Endothelial cell of umbilical vein (primary cell): ENCODE data around the gene NRSN1. TPM values are rescaled to one million over a fixed set of nuclear protein-coding genes. Genes with fewer than 3 reads are reported as not detected.

ENCODE experiments used
- BruUV-seq: library from RNA; stranded (reverse); fragments of 400-500 nt; replicated peaks from 2 replicates; lab custom pipeline; 2021; lab: Mats Ljungman, UMichigan
- CTCF ChIA-PET: fragments of 300-600, 350-600 bp; sonication (Branson Sonifier 250); formaldehyde crosslinking; loops from one replicate; lab custom pipeline; 2021; ENCODE audit warnings: antibody characterized with exemption, inconsistent platforms; lab: Charles Lee
- POLR2A ChIA-PET: fragments of 300-600, 350-600 bp; sonication (Branson Sonifier 250); formaldehyde crosslinking; loops from one replicate; lab custom pipeline; 2021; ENCODE audit warnings: antibody characterized with exemption, inconsistent platforms; lab: Charles Lee
- DNase-seq: peaks from one replicate; pipeline ENCODE4 v3.0.0-alpha.2; 2011; ENCODE audit warnings: low read depth, low spot score
- FAIRE-seq: peaks from 2 replicates; lab custom pipeline; 2011; peaks lifted over from hg19 to GRCh38; lab: Jason Lieb, UNC
- H2AFZ ChIP-seq: 2 replicates; pipeline ENCODE4 v1.6.0; 2012; ENCODE audit warnings: low read depth, low read length, control low read depth, inconsistent platforms
- H3K27ac ChIP-seq: 2 replicates; pipeline ENCODE4 v1.5.1; 2011; ENCODE audit warnings: low read depth, mild to moderate bottlenecking, control low read depth, low read length, moderate library complexity; ENCODE audit not compliant: insufficient read depth
- H3K27me3 ChIP-seq, 2 experiments: 2 replicates each; pipeline versions ENCODE4 v1.6.0 to v1.6.1; 2011; ENCODE audit warnings: low read length in 2 of 2, mixed read lengths in 1 of 2; ENCODE audit not compliant: control insufficient read depth in 2 of 2, insufficient read depth in 2 of 2
- H3K36me3 ChIP-seq, 2 experiments: 2 replicates in 1 of 2; 3 replicates in 1 of 2; pipeline ENCODE4 v1.5.1; 2011; ENCODE audit warnings: low read length in 2 of 2, mild to moderate bottlenecking in 1 of 2, moderate library complexity in 1 of 2; ENCODE audit not compliant: control insufficient read depth in 2 of 2, insufficient read depth in 2 of 2; ENCODE audit errors: extremely low read depth in 1 of 2
- H3K4me1 ChIP-seq: 3 replicates; pipeline ENCODE4 v1.5.1; 2011; ENCODE audit warnings: mild to moderate bottlenecking, low read length; ENCODE audit not compliant: control insufficient read depth, insufficient read depth; ENCODE audit errors: extremely low read depth
- H3K4me2 ChIP-seq: 2 replicates; pipeline ENCODE4 v1.6.1; 2011; ENCODE audit warnings: low read length, control low read depth, mixed read lengths; ENCODE audit not compliant: insufficient read depth
- H3K4me3 ChIP-seq, 3 experiments: fragments of 200-600 bp in 1 of 3; sonication (generic), shearing (Covaris generic) in 1 of 3; replicated peaks in 1 of 3; 2 replicates each; pipeline ENCODE4 v1.5.1; 2011 to 2016; ENCODE audit warnings: control low read depth in 3 of 3, low read length in 3 of 3, mild to moderate bottlenecking in 2 of 3, inconsistent platforms in 1 of 3, low read depth in 1 of 3, moderate library complexity in 1 of 3; ENCODE audit not compliant: insufficient read depth in 1 of 3
- H3K79me2 ChIP-seq: 2 replicates; pipeline ENCODE4 v1.6.0; 2012; ENCODE audit warnings: low read length, inconsistent platforms; ENCODE audit not compliant: control insufficient read depth, insufficient read depth
- H3K9ac ChIP-seq: replicated peaks from 2 replicates; pipeline ENCODE3; 2011; ENCODE audit warnings: low read length, control low read depth; ENCODE audit not compliant: insufficient read depth; ENCODE audit errors: extremely low read depth
- H3K9me1 ChIP-seq: replicated peaks from 3 replicates; pipeline ENCODE4 v1.6.0; 2011; ENCODE audit warnings: mild to moderate bottlenecking, low read length; ENCODE audit not compliant: control insufficient read depth, insufficient read depth; ENCODE audit errors: extremely low read depth
- H3K9me3 ChIP-seq: replicated peaks from 2 replicates; pipeline ENCODE4 v1.5.1; 2012; ENCODE audit warnings: low read length, inconsistent platforms; ENCODE audit not compliant: control insufficient read depth, insufficient read depth
- H4K20me1 ChIP-seq: replicated peaks from 2 replicates; pipeline ENCODE3; 2011; ENCODE audit warnings: mild to moderate bottlenecking, low read length; ENCODE audit not compliant: control insufficient read depth, insufficient read depth; ENCODE audit errors: extremely low read depth
- CTCF ChIP-seq, 2 donors: IDR thresholded peaks; 1 replicate in 1 of 2; 2 replicates in 1 of 2; pipeline ENCODE4 v1.5.1; 2011; ENCODE audit warnings: low read length in 2 of 2, mild to moderate bottlenecking in 2 of 2, moderate library complexity in 2 of 2, control low read depth in 1 of 2, inconsistent platforms in 1 of 2, low read depth in 1 of 2; ENCODE audit not compliant: insufficient read depth in 1 of 2; ENCODE audit errors: extremely low read depth in 1 of 2
- EZH2 ChIP-seq: IDR thresholded peaks from 2 replicates; pipeline ENCODE4 v1.6.1; 2012; ENCODE audit warnings: borderline replicate concordance, low read depth, mild to moderate bottlenecking, moderate library complexity, low read length, inconsistent platforms; ENCODE audit not compliant: severe bottlenecking
- FOS ChIP-seq: IDR thresholded peaks from 2 replicates; pipeline ENCODE4 v1.6.1; 2011; ENCODE audit warnings: mild to moderate bottlenecking, low read length, moderate library complexity, borderline replicate concordance; ENCODE audit not compliant: insufficient read depth
- JUN ChIP-seq: IDR thresholded peaks from 2 replicates; pipeline ENCODE4 v1.6.1; 2011; ENCODE audit warnings: borderline replicate concordance, low read depth; ENCODE audit not compliant: insufficient read length, insufficient read depth
- dilution Hi-C: fragments of 300-500 bp; cut with MboI; formaldehyde crosslinking; loops from one replicate; pipeline ENCODE4 v1.15.0; 2019; ENCODE audit warnings: low sequenced_read_pairs; ENCODE audit not compliant: extremely low pct_ligation_motif_present
- intact Hi-C: fragments of 100-400 bp; cut with micrococcal nuclease; formaldehyde crosslinking; loops from one replicate; pipeline ENCODE4 v1.10.0; 2022
- polyA plus RNA-seq, 4 experiments: library from polyadenylated mRNA; depleted of rRNA in 3 of 4; stranded (reverse) in 3 of 4; unstranded in 1 of 4; fragments of >200 nt; gene quantifications; 2 replicates each; pipeline versions ENCODE4 v1.2.1 to v1.2.3, GENCODE V29; 2011 to 2012; ENCODE audit warnings: missing spikeins in 1 of 4
- total RNA-seq: library from RNA; stranded (reverse); gene quantifications from 2 replicates; pipeline ENCODE4 v1.2.3, GENCODE V29; 2021

Gene NRSN1
- total and polyA plus RNA-seq, 2 donors (not counting 3 experiments of a cell fraction or from before 2014, with no cell fraction given) = not detected

DNA sequence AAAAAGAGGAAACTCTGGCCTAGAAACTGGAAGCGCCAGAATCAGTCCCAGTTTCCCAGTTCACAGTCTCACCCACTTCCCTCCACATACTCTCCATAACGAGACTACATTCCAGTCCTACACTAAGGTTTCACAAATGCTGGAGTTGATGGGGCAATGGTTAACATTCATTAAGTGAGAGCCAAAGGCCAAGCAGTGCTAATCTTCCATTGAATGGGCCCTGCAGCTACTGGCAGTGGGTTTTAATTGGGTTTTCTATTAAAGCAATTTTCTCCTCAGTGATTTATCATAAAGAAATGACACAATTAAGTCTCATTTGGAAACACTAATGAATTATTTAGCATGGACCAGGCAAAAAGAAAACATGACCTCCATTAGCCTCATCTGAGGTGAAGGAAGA, 20.8 kb upstream of the NRSN1 start:
- no peak for TF ChIP-seq JUN
- no TSS peak for BruUV-seq
- no peak for FAIRE-seq

DNA sequence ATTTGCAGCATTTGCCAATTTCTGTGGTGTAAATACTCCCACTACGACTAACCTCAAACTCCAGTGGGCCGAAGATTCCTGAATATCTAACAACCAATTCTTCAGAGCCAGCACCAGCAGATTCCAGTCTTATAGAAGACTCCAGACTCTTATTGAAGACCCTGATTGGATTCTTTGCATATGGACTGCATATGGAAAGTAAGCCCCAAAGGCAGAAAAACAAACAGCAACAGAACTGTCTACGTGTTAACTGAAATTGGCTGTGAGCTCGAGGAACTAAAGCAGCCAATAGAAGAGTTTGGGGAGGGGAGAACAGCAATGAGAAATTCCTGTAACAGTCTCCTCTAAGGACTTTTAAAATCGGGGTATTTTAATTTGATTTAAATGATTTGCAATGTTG, 19.7 kb upstream of the NRSN1 start:
- intact Hi-C loops (no loop called here), dilution Hi-C loops (no loop called here)
- no peak for DNase-seq
- Histone ChIP-seq H3K9me3 (no peaks in the 10 kb centered on the region), H4K20me1 (no peaks in the 10 kb centered on the region), H3K9me1 (no peaks in the 10 kb centered on the region), H3K9ac (no peak overlapping the region), H3K79me2 (no peaks in the 10 kb centered on the region), H3K27ac (no peak overlapping the region), H2AFZ (no peak overlapping the region), H3K27me3 (no peaks in the 10 kb centered on the region), H3K4me2 (no peak overlapping the region), H3K4me1 (no peaks in the 10 kb centered on the region), H3K4me3 (no peak overlapping the region), H3K36me3 (no peaks in the 10 kb centered on the region)
- CTCF ChIA-PET = no interaction called here
- FAIRE-seq = no peak
- POLR2A ChIA-PET = no interaction called here
- TF ChIP-seq FOS = no peak
- no peak for TF ChIP-seq CTCF (IDR thresholded peaks at IDR 0.05; ENCODE audit: extremely low read depth in 1 of 2, insufficient read depth in 1 of 2, low read depth in 1 of 2, low read length in 2 of 2)
- no peak for TF ChIP-seq EZH2
- BruUV-seq = no TSS peak

More for the DNA sequence above, 20.8 kb upstream of the NRSN1 start:
- DNase-seq = no peak
- no peaks in the 10 kb centered on the region for H4K20me1 ChIP-seq
- H3K9ac ChIP-seq = no peak overlapping the region
- POLR2A ChIA-PET = no interaction called here
- no peak overlapping the region for H3K27ac ChIP-seq
- H3K4me1 ChIP-seq = no peaks in the 10 kb centered on the region
- no peaks in the 10 kb centered on the region for H3K9me1 ChIP-seq
- CTCF ChIA-PET = no interaction called here
- intact Hi-C loops = no loop called here
- dilution Hi-C loops = no loop called here
- no peak overlapping the region for H3K4me3 ChIP-seq
- H3K36me3 ChIP-seq = no peaks in the 10 kb centered on the region
- H2AFZ ChIP-seq = no peak overlapping the region
- no peaks in the 10 kb centered on the region for H3K27me3 ChIP-seq
- H3K79me2 ChIP-seq = no peaks in the 10 kb centered on the region
- no peaks in the 10 kb centered on the region for H3K9me3 ChIP-seq
- H3K4me2 ChIP-seq = no peak overlapping the region
